HTERT RPE-1 (cell line): Measurements from ENCODE around the gene PLEKHN1.
"Not testable (repeated sequence)": the region's sequence is repeated elsewhere in the genome, so short reads cannot be mapped to it uniquely, and the experiment has no call there.

Experiments
- in situ Hi-C: fragments of 300-500 bp; cut with MboI; formaldehyde crosslinking; loops from 4 replicates; pipeline ENCODE4 v1.14.3; 2020; ENCODE audit warnings: low sequenced_read_pairs

PLEKHN1 gene

DNA sequence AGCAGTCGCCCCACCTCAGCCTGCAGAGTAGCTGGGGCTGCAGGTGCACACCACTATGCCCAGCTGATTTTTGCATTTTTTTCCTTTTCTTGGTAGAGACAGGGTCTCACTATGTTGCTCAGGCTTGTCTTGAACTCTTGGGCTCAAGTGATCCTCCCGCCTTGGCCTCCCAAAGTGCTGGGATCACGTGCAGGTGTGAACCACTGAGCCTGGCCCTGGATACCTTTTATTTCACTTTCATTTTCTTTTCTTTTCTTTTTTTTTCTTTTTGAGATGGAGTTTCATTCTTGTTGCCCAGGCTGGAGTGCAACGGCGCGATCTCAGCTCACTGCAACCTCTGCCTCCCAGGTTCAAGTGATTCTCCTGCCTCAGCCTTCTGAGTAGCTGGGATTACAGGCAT is 25.0 kb downstream of the PLEKHN1 start:
- in situ Hi-C loops, result not testable (repeated sequence)

DNA sequence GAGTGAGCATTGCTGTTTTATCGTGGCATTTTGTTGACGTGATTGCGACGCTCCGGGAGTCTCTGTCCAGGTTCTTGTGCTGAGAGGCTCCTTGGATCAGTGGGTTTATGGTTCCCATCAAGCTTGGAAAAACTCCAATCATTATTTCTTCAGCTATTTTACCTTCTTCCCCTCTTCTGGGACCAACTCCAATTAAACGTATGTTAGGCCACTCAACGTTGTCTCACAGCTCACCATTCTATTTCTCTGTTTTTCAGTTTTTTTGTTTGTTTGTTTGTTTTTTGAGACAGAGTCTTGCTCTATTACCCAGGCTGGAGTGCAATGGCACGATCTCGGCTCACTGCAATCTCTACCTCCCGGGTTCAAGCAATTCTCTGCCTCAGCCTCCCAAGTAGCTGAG is 25.6 kb downstream of the PLEKHN1 start:
- in situ Hi-C loops, result no loop called here

DNA sequence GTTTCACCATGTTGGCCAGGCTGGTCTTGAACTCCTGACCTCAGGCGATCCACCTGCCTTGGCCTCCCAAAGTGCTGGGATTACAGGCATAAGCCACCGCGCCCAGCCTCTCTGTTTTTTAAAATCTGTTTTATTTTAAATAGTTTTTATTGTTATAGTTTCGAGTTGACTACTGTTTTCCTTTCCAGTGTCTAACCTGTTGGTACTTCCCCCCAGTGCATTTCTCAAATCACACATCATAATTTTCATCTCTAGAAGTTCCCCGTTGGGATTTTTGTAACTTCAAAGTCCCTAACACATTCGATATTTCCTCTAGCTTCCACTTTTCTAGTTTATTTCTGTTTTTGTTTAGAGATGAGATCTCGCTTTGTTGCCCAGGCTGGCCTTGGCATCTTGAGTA is 26.1 kb downstream of the PLEKHN1 start:
- in situ Hi-C loops, result no loop called here

DNA sequence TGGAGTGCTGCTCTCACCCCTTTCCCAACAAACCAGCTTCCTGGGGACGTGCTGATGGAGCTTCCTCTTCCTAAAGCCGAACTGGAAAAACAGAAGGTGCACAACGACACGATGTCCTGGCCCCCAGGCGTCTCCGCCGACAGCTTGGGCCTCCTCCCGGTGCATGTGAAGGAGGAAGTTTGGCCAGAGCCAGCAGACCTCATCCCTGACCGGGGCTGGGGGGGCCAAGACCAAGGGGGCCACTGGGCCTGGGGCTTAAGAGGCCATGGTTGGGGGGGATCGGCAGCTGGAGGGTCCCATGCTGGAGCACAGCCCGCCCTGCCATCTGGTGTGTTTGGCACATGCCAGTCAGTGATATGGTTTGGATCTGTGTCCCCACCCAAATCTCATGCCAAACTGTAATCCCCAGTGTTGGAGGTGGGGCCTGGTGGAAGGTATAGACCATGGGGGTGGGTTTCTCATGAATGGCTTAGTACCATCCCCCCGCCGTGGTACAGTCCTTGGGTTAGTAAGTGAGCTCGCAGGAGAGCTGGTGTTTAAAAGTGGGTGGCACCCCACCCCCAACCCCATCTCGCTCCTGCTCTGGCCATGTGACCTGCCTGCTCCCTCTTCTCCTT is 27.2 kb downstream of the PLEKHN1 start:
- in situ Hi-C loops, result no loop called here

DNA sequence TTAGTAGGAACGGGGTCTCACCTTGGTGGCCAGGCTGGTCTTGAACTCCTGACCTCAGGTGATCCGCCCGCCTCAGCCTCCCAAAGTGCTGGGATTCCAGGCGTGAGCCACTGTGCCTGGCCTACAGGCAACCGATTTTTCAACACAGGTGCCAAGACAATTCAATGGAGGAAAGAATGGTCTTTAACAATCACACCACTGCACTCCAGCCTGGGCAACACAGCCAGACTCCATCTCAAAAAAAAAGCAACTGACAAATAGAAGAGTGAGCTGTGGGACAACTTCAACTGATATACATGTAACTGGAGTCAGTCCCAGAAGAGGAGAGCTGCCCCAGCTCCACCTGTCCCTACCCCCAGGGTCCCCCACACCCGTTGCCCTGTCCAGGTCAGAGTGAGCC is 28.3 kb downstream of the PLEKHN1 start:
- in situ Hi-C loops, result not testable (repeated sequence)

DNA sequence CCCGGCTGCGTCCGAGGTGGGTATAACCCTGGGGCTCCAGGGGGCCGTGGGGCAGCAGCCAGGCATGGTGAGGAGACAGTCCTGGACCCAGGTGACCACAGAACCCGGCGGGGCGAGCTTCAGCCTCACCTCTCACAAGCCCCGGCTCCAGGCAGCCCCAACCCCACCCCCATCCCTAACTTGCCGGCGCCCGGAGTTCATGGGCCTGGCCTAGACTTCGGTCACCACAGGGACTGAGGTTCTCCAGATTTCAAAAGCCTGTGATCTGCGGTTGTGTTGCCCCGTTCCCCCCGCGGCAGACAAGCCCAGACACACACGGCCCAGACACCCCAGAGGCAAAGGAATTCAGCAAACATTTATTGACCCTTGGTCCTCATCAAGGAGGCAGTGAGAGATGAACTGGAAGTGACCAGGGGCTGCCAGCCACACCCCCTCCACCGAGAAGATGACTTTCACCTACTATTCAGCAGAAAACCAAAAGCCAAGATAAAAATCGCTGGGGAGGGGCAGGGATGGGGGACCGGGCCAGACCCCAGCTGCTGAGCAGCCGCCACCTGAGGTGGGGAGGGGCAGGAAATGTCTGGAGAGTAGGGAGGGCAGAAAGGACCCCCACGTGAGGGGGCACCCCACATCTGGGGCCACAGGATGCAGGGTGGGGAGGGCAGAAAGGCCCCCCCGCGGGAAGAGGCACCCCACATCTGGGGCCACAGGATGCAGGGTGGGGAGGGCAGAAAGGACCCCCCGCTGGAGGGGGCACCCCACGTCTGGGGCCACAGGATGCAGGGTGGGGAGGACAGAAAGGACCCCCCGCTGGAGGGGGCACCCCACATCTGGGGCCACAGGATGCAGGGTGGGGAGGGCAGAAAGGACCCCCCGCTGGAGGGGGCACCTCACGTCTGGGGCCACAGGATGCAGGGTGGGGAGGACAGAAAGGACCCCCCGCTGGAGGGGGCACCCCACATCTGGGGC is 29.7 kb downstream of the PLEKHN1 start:
- in situ Hi-C loops, result no loop called here

DNA sequence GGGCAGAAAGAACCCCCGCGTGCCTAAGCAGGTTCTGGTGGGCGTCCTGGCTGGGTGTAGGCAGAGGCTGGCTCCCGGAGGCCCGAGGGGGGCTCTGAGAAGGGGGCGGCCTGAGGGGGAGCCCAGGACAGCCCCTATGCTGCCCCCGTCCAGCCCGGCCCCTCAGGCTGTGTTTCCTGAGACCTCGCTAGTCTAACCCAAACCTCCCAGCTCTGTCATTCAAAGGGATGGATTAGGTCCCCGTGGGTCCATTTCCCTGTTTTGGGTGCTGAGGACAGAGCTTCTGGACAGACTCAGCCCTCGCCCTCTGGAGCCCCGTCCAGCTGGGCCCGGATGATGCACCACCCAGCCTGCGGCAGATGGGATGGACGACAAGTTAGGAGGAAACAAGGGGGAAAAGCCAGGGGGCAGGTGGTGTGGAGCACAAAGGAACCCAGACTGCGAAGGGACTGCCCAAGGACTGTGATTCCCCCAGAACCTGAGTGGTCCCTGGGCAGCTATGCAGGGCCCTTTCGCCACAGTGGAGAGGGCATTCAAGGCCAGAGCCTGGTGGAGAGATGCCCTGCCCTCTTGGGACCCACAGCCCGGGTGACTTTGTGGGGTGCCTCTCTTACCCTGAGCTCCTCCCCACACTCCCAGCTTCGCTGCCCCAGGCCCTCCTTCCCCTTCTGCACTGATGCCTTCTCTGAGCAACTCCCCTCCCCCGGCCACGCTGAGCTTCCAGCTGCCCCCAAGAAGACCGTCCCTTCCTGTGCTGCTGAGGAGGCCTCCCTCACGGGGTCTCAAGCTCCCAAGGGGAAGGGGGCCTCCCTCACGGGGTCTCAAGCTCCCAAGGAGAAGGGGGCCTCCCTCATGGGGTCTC is 30.8 kb downstream of the PLEKHN1 start:
- in situ Hi-C loops, result no loop called here

DNA sequence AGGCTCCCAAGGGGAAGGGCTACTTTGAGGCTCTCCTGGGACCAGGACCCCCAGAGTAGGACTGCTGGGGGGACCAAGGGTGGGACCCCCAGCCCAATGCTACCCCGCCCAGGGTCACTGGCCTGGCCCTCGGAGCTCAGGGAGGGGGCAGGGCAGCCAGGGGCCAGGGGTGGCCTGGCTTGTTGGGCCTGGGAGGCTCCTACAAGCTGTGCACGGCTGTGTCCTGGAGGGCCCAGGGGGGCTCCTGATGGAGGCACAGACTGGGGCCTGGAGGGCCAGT is 31.4 kb downstream of the PLEKHN1 start:
- in situ Hi-C loops, result no loop called here

DNA sequence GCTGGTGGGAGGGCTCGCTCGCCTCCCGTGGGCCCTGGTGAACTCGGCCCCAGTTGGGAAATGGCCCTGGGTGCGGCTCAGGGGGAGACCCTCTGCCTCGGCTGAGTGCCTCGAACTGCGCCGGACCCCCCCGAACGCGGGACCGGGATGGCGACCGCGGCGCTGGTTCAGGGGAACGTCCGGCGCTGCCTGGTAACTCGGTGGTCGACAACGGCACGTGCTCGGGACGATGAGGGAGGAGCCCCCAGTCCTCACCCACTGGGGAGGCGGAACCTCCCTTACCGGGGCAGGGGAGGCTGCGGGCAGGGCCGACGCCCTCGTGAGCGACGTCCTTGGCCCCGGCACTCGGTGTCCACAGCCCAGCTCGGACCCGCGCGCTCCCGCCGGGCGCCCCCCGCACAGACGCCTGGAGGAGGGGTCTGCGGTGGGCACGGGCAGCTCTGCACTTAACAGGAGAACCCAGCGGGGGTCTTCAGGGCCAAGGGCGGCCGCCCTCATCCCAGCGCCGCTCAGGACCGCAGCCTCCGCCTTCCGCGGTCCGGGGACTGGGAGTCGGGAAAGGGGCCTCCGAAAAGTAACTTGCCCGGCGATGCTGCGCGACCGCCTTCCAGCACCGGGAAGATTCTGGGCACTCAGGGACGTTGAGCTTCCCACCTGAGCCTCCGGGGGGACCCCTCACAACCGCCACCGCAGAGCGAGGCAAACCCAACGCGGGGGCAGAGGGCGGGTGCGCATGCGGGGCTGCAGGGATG is 31.9 kb downstream of the PLEKHN1 start:
- in situ Hi-C loops, result no loop called here

DNA sequence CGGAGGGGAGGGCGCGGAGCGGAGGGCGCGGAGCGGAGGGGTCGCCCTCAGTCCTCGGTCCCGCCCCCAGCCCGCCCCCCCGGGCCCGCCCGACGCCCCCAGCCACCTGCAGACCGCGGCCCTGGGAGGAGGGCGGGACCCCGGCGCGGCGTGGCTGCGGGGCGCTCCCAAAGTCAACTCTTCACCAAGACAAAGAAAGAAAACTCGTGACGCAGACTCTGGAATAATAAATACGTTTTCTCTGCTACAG is 32.4 kb downstream of the PLEKHN1 start:
- in situ Hi-C loops, result no loop called here

DNA sequence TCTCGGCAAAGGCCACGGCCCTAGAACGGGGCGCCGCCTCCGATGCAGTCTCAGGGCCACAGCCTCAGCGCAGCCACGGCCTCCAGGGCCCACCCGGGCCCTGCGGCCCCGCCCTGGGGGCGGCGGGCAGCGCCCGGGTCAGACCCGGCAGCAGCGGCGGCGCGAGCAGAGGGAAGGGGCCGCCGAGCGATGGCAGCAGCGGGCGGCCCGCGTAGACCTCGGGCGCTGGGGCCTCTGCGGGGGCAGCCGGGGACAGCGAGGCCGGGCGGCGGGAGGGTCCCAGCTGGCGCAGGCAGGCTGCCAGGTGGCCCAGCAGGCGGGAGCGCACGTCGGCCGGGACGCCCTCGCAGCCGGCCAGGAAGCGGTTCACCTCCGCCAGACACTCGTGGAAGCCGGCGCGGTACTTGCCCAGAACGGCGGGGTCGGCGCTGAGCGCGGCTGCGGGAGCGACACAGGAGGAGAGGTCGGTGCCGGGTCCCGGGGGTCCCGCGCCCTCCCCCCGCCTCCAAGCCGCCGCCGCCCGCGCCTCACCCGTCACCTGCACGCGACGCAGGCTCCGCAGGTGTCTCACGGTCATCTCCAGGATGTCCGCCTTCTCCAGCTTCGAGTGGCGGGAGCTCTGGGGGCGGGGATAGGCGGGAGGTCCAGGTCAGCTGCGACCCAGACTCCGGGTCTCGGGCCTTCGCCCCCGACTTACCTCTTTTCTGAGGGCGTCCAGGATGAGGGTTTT is 32.9 kb downstream of the PLEKHN1 start:
- in situ Hi-C loops, result no loop called here

DNA sequence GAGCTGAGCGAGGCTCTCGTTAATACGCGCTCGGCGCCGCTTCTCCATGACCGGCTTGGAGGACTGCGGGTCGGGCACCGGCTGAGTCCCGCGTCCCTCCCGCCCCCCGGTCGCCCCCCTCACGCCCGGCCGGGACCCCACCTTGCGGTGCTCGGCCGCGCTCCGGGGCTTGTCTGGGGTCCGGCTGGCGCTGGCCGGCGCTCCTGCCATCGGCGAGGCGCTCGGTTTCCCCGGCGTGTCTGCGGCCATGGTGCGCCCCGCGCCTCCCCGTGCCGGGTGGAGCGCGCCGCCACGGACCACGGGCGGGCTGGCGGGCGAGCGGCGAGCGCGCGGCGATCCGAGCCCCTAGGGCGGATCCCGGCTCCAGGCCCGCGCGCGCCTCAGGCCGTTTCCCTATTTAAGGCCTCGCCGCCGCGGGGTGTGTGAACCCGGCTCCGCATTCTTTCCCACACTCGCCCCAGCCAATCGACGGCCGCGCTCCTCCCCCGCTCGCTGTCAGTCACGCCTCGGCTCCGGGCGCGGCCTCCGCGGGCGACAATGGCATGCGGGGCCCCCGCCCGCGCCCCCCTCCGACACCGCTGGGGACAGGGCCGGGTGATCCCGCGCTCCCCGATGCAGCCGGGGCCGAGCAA is 33.6 kb downstream of the PLEKHN1 start, which contains the start of gene HES4:
Gene HES4 (minus strand): TSS at position 373 of the 632 bp plus-strand sequence. CDS start 124 bp downstream, at position 249.
- in situ Hi-C loops, result no loop called here

DNA sequence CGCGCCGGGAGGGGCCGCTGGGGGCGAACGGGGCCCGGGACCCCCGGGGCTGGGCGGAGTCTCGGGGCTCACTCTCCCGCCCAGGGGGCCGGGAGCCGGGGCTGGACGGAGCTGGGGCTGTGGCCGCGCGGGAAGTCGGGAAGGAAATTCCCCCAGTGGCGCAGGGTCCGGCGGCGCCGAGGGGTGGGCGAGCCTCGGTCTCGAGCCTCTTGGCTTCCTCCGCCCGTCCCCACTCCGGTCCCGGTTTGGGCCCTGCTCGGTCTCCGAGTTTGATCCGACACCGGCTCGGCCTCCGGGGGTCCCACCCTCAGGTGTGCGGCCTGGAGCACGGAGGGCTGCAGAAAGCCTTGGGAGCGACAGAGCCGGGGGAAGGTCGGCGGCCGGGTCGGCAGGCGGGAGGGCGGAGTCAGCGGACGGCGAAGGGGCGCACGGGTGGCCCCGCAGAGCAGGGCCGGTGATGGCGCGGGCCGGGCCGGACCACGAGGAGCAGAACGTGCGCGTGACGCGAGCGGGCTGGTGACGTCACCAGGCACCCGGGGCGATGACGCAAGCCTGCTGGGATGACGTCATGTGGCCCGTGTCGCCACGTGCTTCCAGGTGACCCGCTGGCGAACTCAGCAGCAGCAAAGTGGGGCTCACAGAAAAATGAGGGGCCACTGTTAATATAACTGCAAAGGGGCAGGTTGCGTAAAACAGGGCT is 34.2 kb downstream of the PLEKHN1 start:
- in situ Hi-C loops, result no loop called here

DNA sequence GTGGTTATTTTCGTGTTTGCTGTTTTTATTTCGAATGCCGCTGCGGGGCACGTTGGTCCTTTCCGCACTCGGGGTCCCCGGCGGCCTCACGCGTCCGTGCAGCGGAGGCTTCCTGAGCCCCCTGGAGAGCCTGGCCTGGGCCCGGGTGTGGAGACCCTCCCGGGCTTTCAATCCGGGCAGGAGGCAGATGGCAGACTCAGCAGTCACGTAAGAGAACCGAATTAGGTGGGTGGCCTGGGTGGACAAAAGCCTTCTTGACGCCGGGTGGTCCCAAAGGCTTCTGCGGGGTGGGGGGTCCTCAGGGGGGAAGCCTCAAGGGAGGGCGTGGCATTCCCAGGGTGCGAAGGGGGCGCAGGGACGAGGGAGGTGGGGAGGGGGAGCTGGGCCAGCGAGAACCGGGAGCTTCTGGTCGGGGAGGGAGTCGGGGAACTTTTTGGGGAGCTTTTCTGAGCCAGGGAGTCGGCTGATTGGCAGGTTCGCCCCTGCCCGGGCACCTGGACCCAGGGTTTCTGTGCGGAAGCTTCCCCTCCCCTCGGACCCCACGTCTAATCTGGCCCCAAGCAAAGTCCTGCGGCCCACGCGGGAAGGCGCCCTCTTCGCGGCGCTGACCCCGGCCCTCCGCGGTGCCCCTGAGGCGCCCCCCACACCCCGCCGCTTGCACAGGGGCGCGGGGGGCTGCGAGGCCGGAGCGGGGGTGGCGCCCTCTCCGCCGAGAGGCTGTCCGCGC is 34.9 kb downstream of the PLEKHN1 start:
- in situ Hi-C loops, result no loop called here

DNA sequence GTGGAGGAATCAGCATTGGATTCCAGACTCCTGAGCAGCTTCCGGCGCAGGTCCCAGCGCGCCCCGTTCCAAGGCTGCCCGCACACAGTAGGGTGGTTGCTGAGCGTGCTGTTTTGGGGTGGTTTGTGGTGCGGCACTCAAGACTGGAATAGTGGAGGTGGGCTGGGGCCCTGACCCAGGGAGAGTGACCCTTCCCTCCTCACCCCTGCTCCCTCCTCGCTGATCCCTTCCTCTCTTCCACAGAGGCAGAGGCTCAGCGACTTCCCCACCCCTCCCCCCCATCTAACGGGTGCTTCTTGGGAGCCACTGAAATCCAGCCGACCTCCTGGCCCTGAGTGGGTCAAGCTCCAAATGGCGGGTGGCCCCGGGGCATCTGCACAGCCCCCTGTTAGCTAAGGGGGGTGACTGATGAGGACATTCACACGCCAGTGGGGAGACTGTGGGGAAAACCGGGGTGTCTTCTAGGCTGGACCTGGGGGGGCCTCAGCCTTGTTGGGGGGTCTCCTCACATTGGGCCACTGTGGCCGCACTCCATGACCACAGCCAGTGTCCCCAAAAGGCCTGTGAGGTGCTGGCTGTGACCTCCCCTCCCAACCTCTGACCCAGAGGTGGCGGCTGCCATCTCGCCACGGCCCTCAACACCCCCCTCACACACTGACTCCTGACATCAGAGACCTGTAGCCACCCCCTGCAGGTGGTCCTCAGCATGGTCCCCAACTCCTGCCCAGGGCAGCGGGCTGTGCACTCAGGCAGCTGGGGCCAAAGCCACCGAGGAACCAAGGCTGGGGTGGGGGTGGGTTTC is 37.5 kb downstream of the PLEKHN1 start:
- in situ Hi-C loops, result no loop called here

DNA sequence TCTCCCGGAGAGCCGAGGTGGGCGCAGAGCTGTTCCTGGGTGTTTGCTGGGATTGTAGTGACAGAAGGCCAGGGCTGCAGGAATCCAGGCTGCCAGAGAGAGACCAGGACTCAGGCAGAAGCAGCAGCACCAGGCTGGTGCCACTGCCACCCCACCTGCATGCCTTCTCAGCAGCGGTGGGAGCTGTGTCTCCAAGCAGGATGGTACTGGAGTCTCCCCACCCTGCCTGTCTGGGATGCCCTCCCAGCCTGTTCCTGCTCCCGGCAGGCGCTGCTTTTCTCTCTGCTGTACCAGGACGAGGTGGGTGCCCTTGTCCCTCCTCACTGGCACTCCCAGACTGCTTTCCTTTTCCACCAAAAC is 38.1 kb downstream of the PLEKHN1 start:
- in situ Hi-C loops, result no loop called here

DNA sequence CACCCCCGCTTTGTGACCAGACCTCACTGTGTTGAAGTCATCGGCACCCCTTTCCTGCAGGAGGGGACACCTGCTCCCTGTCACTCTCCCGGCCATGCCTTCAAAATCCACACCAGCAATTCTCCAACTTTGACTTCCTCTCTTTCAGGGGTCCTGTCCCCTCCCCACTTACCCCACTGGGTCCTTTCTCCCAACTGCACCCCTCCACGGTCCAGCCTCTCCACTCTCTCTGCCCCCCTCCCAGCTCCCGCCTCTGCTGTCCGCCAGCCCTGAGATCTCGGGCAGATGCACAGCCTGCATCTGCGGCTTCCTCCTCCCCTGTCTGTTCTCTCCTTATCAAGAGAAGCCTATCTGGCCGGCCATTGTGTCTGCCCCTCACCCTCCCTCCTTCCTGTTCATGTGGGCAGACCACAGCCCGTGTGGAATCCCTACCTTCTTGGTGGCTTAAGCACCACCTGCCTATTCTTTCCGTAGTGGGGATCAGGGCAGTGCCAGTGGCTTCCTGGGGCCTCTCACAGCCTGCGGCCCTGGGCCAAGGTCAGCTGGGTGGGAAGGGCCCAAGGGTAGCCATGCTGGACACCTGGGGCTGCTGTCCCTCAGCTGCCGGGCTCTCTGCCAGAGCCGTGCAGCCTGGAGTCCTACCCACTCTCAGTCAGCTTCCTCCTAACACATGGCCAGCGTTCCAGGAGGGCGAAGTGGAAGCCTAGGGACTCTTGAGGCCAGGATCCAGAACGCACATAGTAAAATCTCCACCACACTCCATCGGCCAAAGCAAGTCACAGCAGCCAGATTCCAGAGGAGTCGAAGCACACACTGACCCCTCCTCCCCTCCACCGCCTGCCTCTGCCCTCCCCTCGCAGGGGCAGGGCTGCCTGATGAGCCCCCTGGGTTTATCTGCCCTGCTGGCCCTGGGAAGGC is 38.8 kb downstream of the PLEKHN1 start:
- in situ Hi-C loops, result no loop called here
